ENCODE results near the gene PNPLA1. TPM values are rescaled to one million over a fixed set of nuclear protein-coding genes. Genes with fewer than 3 reads are reported as not detected.

The PNPLA1 gene
- total RNA-seq, 1 donor from 2014 or later, result not detected

DNA sequence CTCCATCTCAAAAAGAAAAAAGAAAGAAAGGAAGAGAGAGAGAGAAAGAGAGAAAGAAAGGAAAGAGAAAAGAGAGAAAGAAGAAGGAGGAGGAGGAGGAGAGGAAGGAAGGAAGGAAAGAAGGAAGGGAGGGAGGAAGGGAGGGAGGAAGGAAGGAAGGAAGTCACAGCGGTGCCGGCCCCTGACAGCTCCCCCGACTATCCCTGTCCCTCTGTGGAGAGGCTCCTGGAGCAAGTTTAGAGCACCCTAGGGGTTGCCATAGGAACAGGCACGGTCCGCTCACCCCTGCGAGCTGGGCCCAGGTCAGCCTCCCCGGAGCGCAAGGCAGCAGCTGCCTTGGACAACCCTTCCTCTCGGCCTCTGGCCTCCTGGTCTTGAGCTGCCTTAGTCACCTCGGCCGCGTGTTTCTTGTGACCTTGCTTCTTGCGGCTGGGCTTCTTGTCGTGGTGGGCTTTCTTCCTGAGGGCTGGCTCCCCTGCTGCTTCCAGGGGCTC is 60.0 kb downstream of the PNPLA1 start:
- no peak for DNase-seq (ENCODE audit: low spot score in 2 of 2)
- Histone ChIP-seq H3K27me3 (no peaks in the 10 kb centered on the region), H3K4me1 (no peaks in the 10 kb centered on the region), H3K36me3 (no peaks in the 10 kb centered on the region), H3K27ac (no peak overlapping the region), H3K4me3 (no peak overlapping the region), H3K9me3 (no peaks in the 10 kb centered on the region)
- TF ChIP-seq CTCF (IDR thresholded peaks at IDR 0.05), result no peak
- intact Hi-C loops (cut with DNase I), result no loop called here

DNA sequence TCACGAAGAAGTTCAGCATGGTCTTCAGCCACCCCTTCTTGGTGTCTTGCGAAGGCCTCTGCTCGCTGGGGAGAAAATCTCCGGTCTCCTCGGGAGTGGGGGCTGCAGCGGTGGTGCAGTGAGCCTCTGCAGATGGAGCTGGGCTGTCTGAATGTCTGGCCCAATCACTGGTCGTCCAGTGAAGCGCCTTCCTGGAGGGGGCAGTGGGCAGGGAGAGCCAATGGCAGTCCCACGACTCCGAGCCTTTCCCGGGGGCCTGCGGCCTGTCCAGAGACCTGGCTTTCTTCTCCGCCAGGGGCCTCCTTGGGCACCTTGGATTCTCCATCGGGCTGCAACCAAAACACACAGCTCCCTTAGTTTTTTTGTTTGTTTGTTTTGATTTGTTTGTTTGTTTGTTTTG is 60.5 kb downstream of the PNPLA1 start:
- no peak for DNase-seq (ENCODE audit: low spot score in 2 of 2)
- H3K4me1 ChIP-seq, result no peaks in the 10 kb centered on the region
- no peak for TF ChIP-seq CTCF (IDR thresholded peaks at IDR 0.05)

DNA sequence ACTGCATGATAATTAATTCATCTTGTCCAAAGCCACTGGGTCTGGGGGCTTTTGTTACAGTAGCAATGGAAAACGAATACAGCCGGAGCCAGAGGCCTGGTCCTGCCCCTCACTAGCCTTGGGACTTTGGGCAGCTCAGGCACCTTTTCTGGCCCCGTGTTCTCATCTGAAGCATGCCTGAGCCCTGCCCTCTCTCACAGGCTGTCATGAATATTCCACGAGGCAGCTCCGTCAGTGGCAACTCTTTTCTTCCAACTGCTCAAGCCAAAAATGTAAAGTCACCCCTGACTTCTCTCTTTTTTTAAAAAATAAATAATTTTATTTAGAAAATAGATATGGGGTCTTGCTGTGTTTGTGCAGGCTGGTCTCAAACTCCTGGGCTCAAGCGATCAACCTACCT is 61.5 kb downstream of the PNPLA1 start:
- H3K27me3 ChIP-seq, result no peaks in the 10 kb centered on the region
- intact Hi-C loops (cut with DNase I), result no loop called here
- H3K9me3 ChIP-seq, result no peaks in the 10 kb centered on the region
- TF ChIP-seq CTCF (IDR thresholded peaks at IDR 0.05), result no peak
- no peak for DNase-seq (ENCODE audit: low spot score in 2 of 2)
- no peaks in the 10 kb centered on the region for H3K4me1 ChIP-seq
- no peak overlapping the region for H3K4me3 ChIP-seq
- no peaks in the 10 kb centered on the region for H3K36me3 ChIP-seq
- no peak overlapping the region for H3K27ac ChIP-seq

More for the DNA sequence above, 60.5 kb downstream of the PNPLA1 start:
- H3K36me3 ChIP-seq, result no peaks in the 10 kb centered on the region
- H3K27me3 ChIP-seq, result no peaks in the 10 kb centered on the region
- no peak overlapping the region for H3K27ac ChIP-seq
- intact Hi-C loops (cut with DNase I), result no loop called here
- no peak overlapping the region for H3K4me3 ChIP-seq
- H3K9me3 ChIP-seq, result no peaks in the 10 kb centered on the region

DNA sequence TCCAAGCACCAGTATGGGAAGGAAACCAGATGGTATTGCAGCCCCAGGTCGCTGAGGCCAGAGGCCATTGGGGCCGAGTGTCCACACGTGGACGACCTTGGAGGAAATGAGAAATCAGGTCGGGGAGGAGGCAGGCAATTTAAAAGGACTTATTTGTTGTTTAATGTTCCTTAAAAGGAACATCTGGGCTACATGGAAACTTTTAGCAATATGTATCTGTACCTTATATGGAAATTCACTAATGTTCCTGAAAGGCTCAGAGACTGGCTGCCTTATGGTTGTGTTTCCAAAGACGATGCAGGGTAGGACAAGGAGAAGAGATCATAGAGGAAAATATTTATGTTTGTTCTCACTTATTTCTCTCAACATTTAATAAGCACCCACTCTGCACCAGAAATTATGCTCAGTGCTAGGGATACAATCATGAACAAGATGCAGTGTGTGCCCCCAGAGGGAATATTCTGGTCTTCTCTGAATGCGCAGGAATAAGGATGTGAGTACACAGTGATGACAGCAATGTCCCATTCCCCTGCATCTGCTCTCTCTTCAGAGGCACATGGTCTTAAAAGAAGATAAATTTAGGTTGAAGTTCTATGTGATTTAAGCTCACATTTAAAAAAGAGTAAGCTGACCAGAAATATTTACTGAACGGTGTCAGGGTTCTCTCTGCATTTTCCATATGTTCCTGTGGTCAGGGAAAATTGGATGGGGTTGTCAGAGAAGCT is 63.5 kb downstream of the PNPLA1 start:
- H3K4me1 ChIP-seq, result no peaks in the 10 kb centered on the region
- no peak overlapping the region for H3K27ac ChIP-seq
- no peaks in the 10 kb centered on the region for H3K36me3 ChIP-seq
- intact Hi-C loops (cut with DNase I), result no loop called here
- no peak for DNase-seq (ENCODE audit: low spot score in 2 of 2)
- H3K9me3 ChIP-seq, result no peaks in the 10 kb centered on the region
- TF ChIP-seq CTCF (IDR thresholded peaks at IDR 0.05), result no peak
- H3K4me3 ChIP-seq, result no peak overlapping the region
- H3K27me3 ChIP-seq, result no peaks in the 10 kb centered on the region

DNA sequence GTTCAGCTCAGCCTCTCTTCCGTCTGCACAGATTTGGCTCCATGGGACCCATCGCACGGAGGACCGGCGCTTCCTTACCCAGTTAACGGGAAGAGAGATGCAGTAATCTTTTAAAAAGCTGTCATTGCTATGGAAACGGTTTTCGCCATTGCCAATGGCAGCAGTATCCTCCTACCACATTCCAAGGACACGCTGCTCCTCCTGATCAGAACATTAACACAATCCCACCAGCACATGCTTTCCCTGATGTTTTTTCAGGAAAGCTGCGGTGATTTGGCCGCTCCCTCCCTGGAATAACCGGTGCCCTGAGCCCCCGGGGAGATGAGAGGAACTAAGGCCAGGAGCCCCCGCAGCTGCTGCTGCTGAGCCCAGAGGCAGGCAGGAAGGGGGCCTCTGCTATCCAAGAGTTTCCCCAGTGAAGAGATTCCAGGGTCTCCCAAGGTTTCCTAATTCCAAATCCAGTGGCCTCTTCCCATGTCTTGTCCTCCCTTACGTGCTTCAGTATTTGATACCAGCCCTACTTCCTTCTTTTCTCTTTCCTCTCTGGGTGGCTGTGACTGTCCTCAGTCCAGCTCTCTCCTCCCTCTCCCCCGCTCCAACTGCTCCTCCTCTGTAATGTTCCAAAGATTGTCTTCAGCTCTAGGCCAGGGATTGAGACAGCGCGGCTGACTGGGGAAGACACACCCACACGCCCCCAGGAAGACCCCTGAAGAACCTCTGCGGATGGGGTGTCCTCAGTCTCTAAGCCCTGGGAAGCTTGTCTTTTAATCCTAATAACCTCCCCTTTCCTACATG is 64.3 kb downstream of the PNPLA1 start:
- Histone ChIP-seq H3K27me3 (no peaks in the 10 kb centered on the region), H3K9me3 (no peaks in the 10 kb centered on the region), H3K36me3 (no peaks in the 10 kb centered on the region), H3K4me1 (no peaks in the 10 kb centered on the region), H3K4me3 (no peak overlapping the region), H3K27ac (no peak overlapping the region)
- intact Hi-C loops (cut with DNase I), result no loop called here
- no peak for TF ChIP-seq CTCF (IDR thresholded peaks at IDR 0.05)
- DNase-seq (ENCODE audit: low spot score in 2 of 2), result no peak
